K562 (cell line): ENCODE measurements around the gene TBX19. TPM values are rescaled to one million over a fixed set of nuclear protein-coding genes. Genes with fewer than 3 reads are reported as not detected.

ENCODE experiments used
- ATAC-seq: fragments of 200-7000 bp; cut with Tn5 transposase; 3 replicates; pipeline ENCODE4 v1.9.1; 2020; ENCODE audit warnings: moderate library complexity
- BruUV-seq: library from RNA; stranded (reverse); fragments of 400-500 nt; replicated peaks from 2 replicates; lab custom pipeline; 2021; lab: Mats Ljungman, UMichigan
- CTCF ChIA-PET: fragments of 300-600 bp; formaldehyde crosslinking; extraction: SDS; loops from one replicate; lab custom pipeline; 2021; ENCODE audit warnings: low intra/inter-chr PET ratio; lab: Yijun Ruan, JAX
- POLR2A ChIA-PET: fragments of 300-600, 350-650 bp; sonication (Branson Sonifier 250); formaldehyde crosslinking; extraction: SDS; loops from one replicate; lab custom pipeline; 2021; ENCODE audit warnings: antibody characterized with exemption, inconsistent platforms; lab: Yijun Ruan, JAX
- DNase-seq, 4 experiments: peaks; one replicate each; pipeline versions ENCODE4 v3.0.0 to v3.0.0-alpha.2; 2011 to 2018; ENCODE audit warnings: low spot score in 3 of 4, mixed read lengths in 3 of 4; ENCODE audit errors: extremely low read depth in 1 of 4
- FAIRE-seq: peaks from 2 replicates; lab custom pipeline; 2011; peaks lifted over from hg19 to GRCh38; lab: Jason Lieb, UNC
- H2AFZ ChIP-seq: 2 replicates; pipeline ENCODE4 v1.6.0; 2011; ENCODE audit warnings: low read depth, low read length, control low read depth, inconsistent platforms
- H3K27ac ChIP-seq: fragments of 200-600 bp; 3 replicates; pipeline ENCODE4 v1.8.0; 2011; ENCODE audit warnings: low read depth, mild to moderate bottlenecking, control low read depth, inconsistent platforms, low read length, moderate library complexity, mixed read lengths; ENCODE audit errors: extremely low read depth
- H3K27me3 ChIP-seq, 2 experiments: fragments of 300-600 bp in 1 of 2; 2 replicates in 1 of 2; 3 replicates in 1 of 2; pipeline versions ENCODE4 v1.6.0 to v1.8.0; 2011; ENCODE audit warnings: inconsistent platforms in 2 of 2, low read length in 2 of 2, mild to moderate bottlenecking in 1 of 2, mixed read lengths in 1 of 2, moderate library complexity in 1 of 2; ENCODE audit not compliant: control insufficient read depth in 2 of 2, insufficient read depth in 2 of 2
- H3K36me3 ChIP-seq: fragments of 300-600 bp; 3 replicates; pipeline ENCODE4 v1.8.0; 2011; ENCODE audit warnings: mild to moderate bottlenecking, low read length, inconsistent platforms; ENCODE audit not compliant: control insufficient read depth, insufficient read depth
- H3K4me1 ChIP-seq, 2 experiments: fragments of 200-600 bp in 1 of 2; replicated peaks in 1 of 2; 2 replicates in 1 of 2; 3 replicates in 1 of 2; pipeline versions ENCODE4 v1.5.1 to v1.8.0; 2011; ENCODE audit warnings: inconsistent platforms in 2 of 2, low read length in 2 of 2, mild to moderate bottlenecking in 1 of 2, mixed read lengths in 1 of 2, moderate library complexity in 1 of 2; ENCODE audit not compliant: control insufficient read depth in 2 of 2, insufficient read depth in 2 of 2
- H3K4me2 ChIP-seq: 2 replicates; pipeline ENCODE4 v1.6.1; 2011; ENCODE audit warnings: low read length, control low read depth, inconsistent platforms, mixed read lengths; ENCODE audit not compliant: insufficient read depth
- H3K4me3 ChIP-seq: fragments of 200-600 bp; sonication (generic), shearing (Covaris generic); 2 replicates; pipeline ENCODE4 v1.5.1; 2016; ENCODE audit warnings: control low read depth, inconsistent platforms
- H3K79me2 ChIP-seq: fragments of 200-600 bp; 3 replicates; pipeline ENCODE4 v1.8.0; 2011; ENCODE audit warnings: low read length, inconsistent platforms; ENCODE audit not compliant: control insufficient read depth, insufficient read depth
- H3K9ac ChIP-seq, 2 experiments: 2 replicates each; pipeline versions ENCODE4 v1.6.0 to v1.6.1; 2011; ENCODE audit warnings: low read depth in 2 of 2, low read length in 2 of 2, control low read depth in 1 of 2, inconsistent platforms in 1 of 2, mild to moderate bottlenecking in 1 of 2, mixed read lengths in 1 of 2; ENCODE audit not compliant: insufficient read depth in 1 of 2
- H3K9me1 ChIP-seq: one replicate; pipeline ENCODE4 v1.6.0; 2011; ENCODE audit warnings: inconsistent platforms, mild to moderate bottlenecking, low read length, moderate library complexity; ENCODE audit not compliant: control insufficient read depth, insufficient read depth
- H3K9me3 ChIP-seq: replicated peaks from 2 replicates; pipeline ENCODE4 v1.5.1; 2011; ENCODE audit warnings: low read depth, low read length, inconsistent platforms; ENCODE audit not compliant: control insufficient read depth, insufficient read depth
- H4K20me1 ChIP-seq: replicated peaks from 2 replicates; pipeline ENCODE4 v1.6.1; 2011; ENCODE audit warnings: low read length, inconsistent platforms, mixed read lengths; ENCODE audit not compliant: control insufficient read depth, insufficient read depth
- ESRRA ChIP-seq: fragments of 450-650 bp; IDR thresholded peaks from 2 replicates; pipeline ENCODE4 v1.6.1; 2014; ENCODE audit warnings: low read depth, mild to moderate bottlenecking, moderate library complexity, borderline replicate concordance
- JUN ChIP-seq, 2 experiments: sonication (generic) in 1 of 2; formaldehyde crosslinking in 1 of 2; IDR thresholded peaks; 2 replicates each; pipeline versions ENCODE4 v1.6.1 to v1.8.0; 2012 to 2022; ENCODE audit warnings: borderline replicate concordance in 2 of 2, mild to moderate bottlenecking in 2 of 2, improper control_type of control experiment in 1 of 2, low read depth in 1 of 2, low read length in 1 of 2, missing genetic modification reagents in 1 of 2
- KLF10 ChIP-seq: fragments of 250-450 bp; sonication (Bioruptor Pico); IDR thresholded peaks from 2 replicates; pipeline ENCODE4 v1.6.1; 2021; ENCODE audit warnings: matching md5 sums
- MCM2 ChIP-seq: fragments of 450-650 bp; IDR thresholded peaks from 2 replicates; pipeline ENCODE4 v1.6.1; 2017; ENCODE audit warnings: low read depth, mild to moderate bottlenecking
- NR2C1 ChIP-seq, 2 experiments: fragments of 450-650 bp; IDR thresholded peaks; 2 replicates each; pipeline ENCODE4 v1.6.1; 2017; ENCODE audit warnings: mild to moderate bottlenecking in 2 of 2, antibody characterized with exemption in 1 of 2, inconsistent platforms in 1 of 2, missing compliant biosample characterization in 1 of 2, missing genetic modification characterization in 1 of 2
- NR2C2 ChIP-seq, 2 experiments: fragments of 200-800 bp in 1 of 2; sonication (Bioruptor generic) in 1 of 2; sonication (generic) in 1 of 2; formaldehyde crosslinking in 1 of 2; IDR thresholded peaks; 2 replicates each; pipeline versions ENCODE4 v1.6.1 to v1.8.0; 2016 to 2022; ENCODE audit warnings: mild to moderate bottlenecking in 1 of 2, missing compliant biosample characterization in 1 of 2, missing genetic modification characterization in 1 of 2, missing genetic modification reagents in 1 of 2
- SAFB ChIP-seq: fragments of 200-400 bp; formaldehyde crosslinking; IDR thresholded peaks from 2 replicates; pipeline ENCODE4 v1.6.1; 2017; ENCODE audit warnings: low read depth, low read length, borderline replicate concordance
- ZNF436 ChIP-seq: fragments of 250-450, 450-650 bp; sonication (Bioruptor Pico); formaldehyde crosslinking; IDR thresholded peaks from 2 replicates; pipeline ENCODE4 v1.7.0; 2020; ENCODE audit warnings: mild to moderate bottlenecking
- ZNF668 ChIP-seq: fragments of 250-450 bp; sonication (Bioruptor Pico); IDR thresholded peaks from 2 replicates; pipeline ENCODE4 v1.8.0; 2022; ENCODE audit warnings: mild to moderate bottlenecking, inconsistent platforms
- WGBS: fragments of 100-300 bp; shearing (Covaris generic); methylation state at CpG from one replicate; pipeline ENCODE4 v1.1.6; 2016; ENCODE audit warnings: low coverage, mixed read lengths; ENCODE audit not compliant: insufficient coverage; ENCODE audit errors: missing lambda C conversion rate; 5-methylcytosine and 5-hydroxymethylcytosine counted together
- in situ Hi-C: fragments of 300-500 bp; cut with MboI; formaldehyde crosslinking; loops from 4 replicates; pipeline ENCODE4 v1.15.0; 2018; ENCODE audit warnings: inconsistent platforms, mixed read lengths
- intact Hi-C: fragments of 100-400 bp; cut with micrococcal nuclease; formaldehyde crosslinking; loops from 2 replicates; pipeline ENCODE4 v1.14.2; 2022
- polyA plus RNA-seq, 8 experiments: library from polyadenylated mRNA; depleted of rRNA in 4 of 8; stranded (reverse) in 5 of 8; unstranded in 3 of 8; fragments of >200 nt; fragmentation: Nextera tagmentation in 2 of 8; fragmentation: Illumina TruSeq in 1 of 8; extraction: Ambion mirVana in 2 of 8; extraction: Trizol in 1 of 8; gene quantifications; 2 replicates each; pipeline versions ENCODE4 v1.2.1 to v1.2.3, GENCODE V29; 2011 to 2014; ENCODE audit warnings: inconsistent platforms in 1 of 8, missing spikeins in 1 of 8
- total RNA-seq, 7 experiments: library from RNA; depleted of rRNA in 6 of 7; stranded (reverse); fragments of >200 nt in 6 of 7; fragmentation: Illumina TruSeq in 2 of 7; extraction: Trizol in 2 of 7; gene quantifications; 2 replicates each; pipeline versions ENCODE4 v1.2.1 to v1.2.3, GENCODE V29; 2011 to 2021; ENCODE audit warnings: low replicate concordance in 1 of 7
- TF ChIP-seq, protein P1 (sequence below): fragments of 250-450 bp; sonication (Bioruptor Pico); IDR thresholded peaks from 2 replicates; pipeline ENCODE4 v1.8.0; 2021; ENCODE audit warnings: borderline replicate concordance, mild to moderate bottlenecking, moderate library complexity; ENCODE audit not compliant: poor library complexity, severe bottlenecking
- TF ChIP-seq, protein P2 (sequence below): fragments of 450-650 bp; IDR thresholded peaks from 2 replicates; pipeline ENCODE4 v1.7.1; 2018; ENCODE audit warnings: mild to moderate bottlenecking, low read depth; ENCODE audit not compliant: partially characterized antibody
- TF ChIP-seq, protein P3 (sequence below): fragments of 450-650 bp; IDR thresholded peaks from 2 replicates; pipeline ENCODE4 v1.6.1; 2018; ENCODE audit not compliant: partially characterized antibody

TBX19 gene
- total and polyA plus RNA-seq, 9 of the 15 experiments (the other 6 are each of a cell fraction or from before 2014, with no cell fraction given) = 0.32 to 3.1 (median 0.95) TPM

DNA sequence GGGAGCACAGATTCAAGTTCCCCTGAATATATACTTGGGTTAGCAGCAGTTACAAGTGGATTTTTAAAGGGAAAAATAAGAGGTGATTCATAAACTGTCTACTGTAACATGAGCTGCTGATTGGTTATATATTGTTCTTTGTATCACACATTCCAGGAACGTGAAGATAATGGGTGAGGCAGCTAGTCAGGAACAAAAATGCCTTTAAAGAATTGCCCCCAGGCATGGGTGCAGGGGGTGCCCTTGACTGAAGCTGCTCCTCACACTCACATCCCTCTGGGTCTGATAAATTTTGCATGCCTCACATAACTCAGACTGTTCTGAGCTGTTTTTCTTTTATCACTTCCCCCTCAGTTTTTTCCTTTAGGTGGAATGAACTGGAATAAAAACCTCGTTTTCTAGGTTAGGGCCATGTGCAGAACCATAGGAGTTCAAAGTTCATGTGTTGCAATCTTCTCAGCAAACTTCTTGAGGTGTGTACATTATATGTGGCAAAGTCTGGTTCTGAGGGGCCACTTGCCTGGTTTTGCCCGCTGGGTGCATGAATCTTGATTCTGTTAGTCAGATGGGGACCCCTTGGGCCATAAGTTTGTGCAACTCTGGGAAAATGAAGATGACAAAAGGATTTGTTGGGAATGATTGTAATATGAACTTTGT, 21.1 kb downstream of the TBX19 start:
- 35% methylated on average over 3 of the region's 3 CpGs for WGBS
- intact Hi-C loops = no loop called here
- H2AFZ ChIP-seq = no peak overlapping the region
- no peaks in the 10 kb centered on the region for H3K27me3 ChIP-seq
- H3K4me1 ChIP-seq = no peaks in the 10 kb centered on the region; a peak in 2 of 5 replicates
- no peak for TF ChIP-seq ZNF436 (CRISPR knock-in tag)
- TF ChIP-seq, protein P1, sequence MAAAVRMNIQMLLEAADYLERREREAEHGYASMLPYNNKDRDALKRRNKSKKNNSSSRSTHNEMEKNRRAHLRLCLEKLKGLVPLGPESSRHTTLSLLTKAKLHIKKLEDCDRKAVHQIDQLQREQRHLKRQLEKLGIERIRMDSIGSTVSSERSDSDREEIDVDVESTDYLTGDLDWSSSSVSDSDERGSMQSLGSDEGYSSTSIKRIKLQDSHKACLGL = no peak
- TF ChIP-seq JUN (IDR thresholded peaks at IDR 0.05; ENCODE audit: borderline replicate concordance, low read depth, low read length) = no peak
- TF ChIP-seq JUN (CRISPR knock-in tag; IDR thresholded peaks at IDR 0.05; ENCODE audit: borderline replicate concordance) = no peak
- no peak for TF ChIP-seq NR2C2 (CRISPR knock-in tag; IDR thresholded peaks at IDR 0.05)
- TF ChIP-seq NR2C2 (tag; IDR thresholded peaks at IDR 0.05) = peak; percentile 29; the same call in 1 of the 2 replicates
- no peak for TF ChIP-seq KLF10 (CRISPR knock-in tag)
- TF ChIP-seq ESRRA = no peak
- no peak for TF ChIP-seq ZNF668 (CRISPR knock-in tag)
- no peak for TF ChIP-seq MCM2
- TF ChIP-seq NR2C1 (IDR thresholded peaks at IDR 0.05) = peak; percentile 49; the same call in 1 of the 2 replicates
- TF ChIP-seq NR2C1 (tag; IDR thresholded peaks at IDR 0.05) = peak; percentile 58
- no peak for TF ChIP-seq SAFB
- TF ChIP-seq, protein P2, sequence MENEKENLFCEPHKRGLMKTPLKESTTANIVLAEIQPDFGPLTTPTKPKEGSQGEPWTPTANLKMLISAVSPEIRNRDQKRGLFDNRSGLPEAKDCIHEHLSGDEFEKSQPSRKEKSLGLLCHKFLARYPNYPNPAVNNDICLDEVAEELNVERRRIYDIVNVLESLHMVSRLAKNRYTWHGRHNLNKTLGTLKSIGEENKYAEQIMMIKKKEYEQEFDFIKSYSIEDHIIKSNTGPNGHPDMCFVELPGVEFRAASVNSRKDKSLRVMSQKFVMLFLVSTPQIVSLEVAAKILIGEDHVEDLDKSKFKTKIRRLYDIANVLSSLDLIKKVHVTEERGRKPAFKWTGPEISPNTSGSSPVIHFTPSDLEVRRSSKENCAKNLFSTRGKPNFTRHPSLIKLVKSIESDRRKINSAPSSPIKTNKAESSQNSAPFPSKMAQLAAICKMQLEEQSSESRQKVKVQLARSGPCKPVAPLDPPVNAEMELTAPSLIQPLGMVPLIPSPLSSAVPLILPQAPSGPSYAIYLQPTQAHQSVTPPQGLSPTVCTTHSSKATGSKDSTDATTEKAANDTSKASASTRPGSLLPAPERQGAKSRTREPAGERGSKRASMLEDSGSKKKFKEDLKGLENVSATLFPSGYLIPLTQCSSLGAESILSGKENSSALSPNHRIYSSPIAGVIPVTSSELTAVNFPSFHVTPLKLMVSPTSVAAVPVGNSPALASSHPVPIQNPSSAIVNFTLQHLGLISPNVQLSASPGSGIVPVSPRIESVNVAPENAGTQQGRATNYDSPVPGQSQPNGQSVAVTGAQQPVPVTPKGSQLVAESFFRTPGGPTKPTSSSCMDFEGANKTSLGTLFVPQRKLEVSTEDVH = no peak
- TF ChIP-seq, protein P3, sequence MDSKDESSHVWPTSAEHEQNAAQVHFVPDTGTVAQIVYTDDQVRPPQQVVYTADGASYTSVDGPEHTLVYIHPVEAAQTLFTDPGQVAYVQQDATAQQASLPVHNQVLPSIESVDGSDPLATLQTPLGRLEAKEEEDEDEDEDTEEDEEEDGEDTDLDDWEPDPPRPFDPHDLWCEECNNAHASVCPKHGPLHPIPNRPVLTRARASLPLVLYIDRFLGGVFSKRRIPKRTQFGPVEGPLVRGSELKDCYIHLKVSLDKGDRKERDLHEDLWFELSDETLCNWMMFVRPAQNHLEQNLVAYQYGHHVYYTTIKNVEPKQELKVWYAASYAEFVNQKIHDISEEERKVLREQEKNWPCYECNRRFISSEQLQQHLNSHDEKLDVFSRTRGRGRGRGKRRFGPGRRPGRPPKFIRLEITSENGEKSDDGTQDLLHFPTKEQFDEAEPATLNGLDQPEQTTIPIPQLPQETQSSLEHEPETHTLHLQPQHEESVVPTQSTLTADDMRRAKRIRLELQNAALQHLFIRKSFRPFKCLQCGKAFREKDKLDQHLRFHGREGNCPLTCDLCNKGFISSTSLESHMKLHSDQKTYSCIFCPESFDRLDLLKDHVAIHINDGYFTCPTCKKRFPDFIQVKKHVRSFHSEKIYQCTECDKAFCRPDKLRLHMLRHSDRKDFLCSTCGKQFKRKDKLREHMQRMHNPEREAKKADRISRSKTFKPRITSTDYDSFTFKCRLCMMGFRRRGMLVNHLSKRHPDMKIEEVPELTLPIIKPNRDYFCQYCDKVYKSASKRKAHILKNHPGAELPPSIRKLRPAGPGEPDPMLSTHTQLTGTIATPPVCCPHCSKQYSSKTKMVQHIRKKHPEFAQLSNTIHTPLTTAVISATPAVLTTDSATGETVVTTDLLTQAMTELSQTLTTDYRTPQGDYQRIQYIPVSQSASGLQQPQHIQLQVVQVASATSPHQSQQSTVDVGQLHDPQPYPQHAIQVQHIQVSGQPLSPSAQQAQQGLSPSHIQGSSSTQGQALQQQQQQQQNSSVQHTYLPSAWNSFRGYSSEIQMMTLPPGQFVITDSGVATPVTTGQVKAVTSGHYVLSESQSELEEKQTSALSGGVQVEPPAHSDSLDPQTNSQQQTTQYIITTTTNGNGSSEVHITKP = peak; percentile 84
- ChIA-PET POLR2A (interaction anchor here (0.6 to 1.6 kb wide), 6 partner anchors 10 to 32 kb away, joined by 3 to 6 read pairs (median 3); no protein-coding TSS in a partner anchor), CTCF (no interaction called here)
- DNase-seq (no peak), FAIRE-seq (peak; percentile 11), ATAC-seq (peak; percentile 21; the same call in 1 of the 3 replicates)
- H3K36me3 ChIP-seq = no peaks in the 10 kb centered on the region
- H3K4me2 ChIP-seq = no peak overlapping the region
- H3K9ac ChIP-seq = no peak overlapping the region
- no peak overlapping the region for H3K27ac ChIP-seq
- no peaks in the 10 kb centered on the region for H3K9me3 ChIP-seq
- in situ Hi-C loops = no loop called here
- BruUV-seq = no TSS peak
- no peaks in the 10 kb centered on the region for H3K79me2 ChIP-seq
- H3K9me1 ChIP-seq = no peaks in the 10 kb centered on the region
- H3K4me3 ChIP-seq = no peak overlapping the region
- H4K20me1 ChIP-seq = no peaks in the 10 kb centered on the region
